VCaP (cell line): ENCODE results near the gene TMTC1.

Experiments
- H3K27ac ChIP-seq: fragments of 450-650 bp; 2 replicates; pipeline ENCODE4 v1.5.1; 2017
- CTCF ChIP-seq: fragments of 450-650 bp; conservative IDR thresholded peaks from 2 replicates; pipeline ENCODE4 v1.5.1; 2017; ENCODE audit warnings: mild to moderate bottlenecking, moderate library complexity

The TMTC1 gene

GRCh38 chr12:29737644-29738043 is 46.1 kb downstream of the TMTC1 start:
- no peak overlapping the region for H3K27ac ChIP-seq
- no peak for TF ChIP-seq CTCF

DNA sequence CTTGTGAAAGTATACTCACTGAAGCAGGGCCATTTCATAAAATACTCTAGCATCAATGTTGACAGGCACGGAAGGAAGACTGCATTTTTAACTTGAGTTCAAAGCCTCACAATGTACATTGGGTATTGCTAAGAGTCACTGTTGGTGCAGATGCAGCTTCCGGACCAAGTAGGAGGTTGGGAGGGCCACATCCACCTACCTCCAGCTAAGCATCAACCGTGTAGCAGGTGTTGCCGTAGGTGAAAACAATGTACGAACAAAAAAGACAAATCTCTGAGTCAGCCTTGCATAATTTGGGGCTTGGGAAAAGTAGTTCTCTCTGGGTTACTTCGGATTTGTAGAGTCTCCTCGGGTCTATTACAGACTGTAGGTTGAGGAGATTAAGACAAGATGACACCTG is 48.1 kb downstream of the TMTC1 start:
- peak overlapping the region; percentile 78 for H3K27ac ChIP-seq
- TF ChIP-seq CTCF = no peak

GRCh38 chr12:29734734-29735133 is 49.0 kb downstream of the TMTC1 start:
- no peak for TF ChIP-seq CTCF
- H3K27ac ChIP-seq = peak overlapping the region; percentile 78

DNA sequence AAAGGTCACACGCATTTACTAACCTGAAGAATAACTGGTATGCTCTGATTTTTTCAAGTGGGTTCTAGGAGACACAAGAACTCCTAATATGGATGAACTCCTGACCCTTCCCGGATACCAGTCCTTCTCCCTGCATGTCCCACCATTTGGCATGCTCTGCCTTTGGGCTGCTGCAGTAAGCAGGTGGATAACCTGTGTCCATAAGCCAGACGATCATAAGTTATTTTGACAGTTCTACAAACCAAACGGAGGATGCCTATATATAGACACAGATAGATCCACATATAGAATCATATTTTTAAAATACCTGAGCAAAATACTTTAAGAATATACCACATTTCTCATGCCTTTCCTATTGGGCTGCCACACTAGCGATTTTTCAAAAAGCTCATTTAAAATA is 49.4 kb downstream of the TMTC1 start:
- TF ChIP-seq CTCF = no peak
- H3K27ac ChIP-seq = peak overlapping the region; percentile 78

GRCh38 chr12:29733501-29733900 is 50.2 kb downstream of the TMTC1 start:
- H3K27ac ChIP-seq = peak overlapping the region; percentile 78
- no peak for TF ChIP-seq CTCF

GRCh38 chr12:29733060-29733459 is 50.7 kb downstream of the TMTC1 start:
- H3K27ac ChIP-seq = peak overlapping the region; percentile 78; the same call in 1 of the 2 replicates
- TF ChIP-seq CTCF = no peak

- peak overlapping the region; percentile 25; the same call in 1 of the 2 replicates for H3K27ac ChIP-seq
- TF ChIP-seq CTCF = no peak
Measured at GRCh38 chr12:29732593-29732992, 51.1 kb downstream of the TMTC1 start.

DNA sequence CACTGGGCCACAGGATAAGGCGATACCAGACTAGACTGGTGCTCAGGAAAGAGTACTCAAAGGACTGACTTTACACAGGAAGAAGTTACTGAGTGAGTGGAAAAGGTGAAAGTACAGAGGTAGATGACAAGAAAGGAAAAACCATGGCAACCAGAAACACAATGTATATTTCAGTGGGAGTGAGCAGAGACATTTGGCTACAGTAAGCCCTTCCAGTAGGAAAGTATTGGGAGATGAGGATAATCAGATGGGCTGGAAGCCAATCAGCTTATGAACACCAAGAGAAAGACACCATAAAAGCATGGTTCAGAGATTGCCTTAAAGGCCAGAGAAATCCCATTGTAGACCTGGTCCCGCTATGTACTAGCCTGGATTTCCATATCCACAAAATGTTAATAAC is 51.6 kb downstream of the TMTC1 start:
- peak overlapping the region; percentile 25; the same call in 1 of the 2 replicates for H3K27ac ChIP-seq
- no peak for TF ChIP-seq CTCF
